C1 segment of cervical spinal cord (tissue), 14 donors: Measurements from ENCODE around the gene SAMD11.
A peak's percentile ranks its signal among the peaks of the same experiment; 100 is the strongest.

Experiments used
- DNase-seq, 14 donors: peaks; one replicate each; lab custom pipeline; 2025; lab: John Stamatoyannopoulos, UW

SAMD11 gene

DNA sequence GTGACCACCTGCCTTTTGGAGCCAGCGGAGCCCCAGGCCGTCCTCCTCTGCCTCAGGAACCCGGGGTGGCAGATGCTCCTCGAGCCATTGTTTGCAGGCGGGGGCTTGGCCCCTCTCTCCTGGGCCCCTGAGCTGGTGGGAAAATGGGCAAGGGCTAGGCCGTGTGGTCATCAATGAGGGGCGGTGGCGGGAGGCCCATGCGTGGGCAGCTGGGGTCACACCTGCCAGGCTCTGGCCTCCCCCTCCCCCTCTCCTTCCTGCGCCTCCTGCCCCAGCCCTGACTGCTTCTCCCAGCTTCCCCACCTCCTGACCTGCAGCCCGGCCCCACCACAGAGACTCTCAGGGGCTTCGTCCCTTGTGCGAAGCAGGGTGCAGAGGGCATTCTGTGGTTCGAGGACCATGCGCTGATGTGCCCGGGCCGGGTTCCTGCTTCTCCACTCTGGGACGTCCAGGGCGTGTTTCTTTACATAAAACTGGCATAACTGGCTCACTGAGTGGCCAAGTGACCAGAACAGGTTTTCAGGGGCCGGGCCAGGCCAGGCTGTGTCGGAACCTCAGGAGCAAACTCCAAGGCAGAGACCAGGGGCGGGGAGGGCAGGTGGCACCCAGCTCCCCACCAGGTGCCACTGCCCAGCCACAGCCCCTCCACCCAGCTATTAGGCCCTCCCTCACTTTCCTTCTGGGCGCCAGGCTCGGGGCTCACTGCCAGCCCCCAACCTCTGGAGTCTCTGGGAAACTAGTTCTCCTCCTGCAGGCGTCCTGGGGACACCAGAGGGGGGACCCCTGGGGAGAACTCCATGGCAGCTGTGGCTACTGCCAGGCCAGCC, 9.3 kb downstream of the SAMD11 start:
- DNase-seq: no peak

DNA sequence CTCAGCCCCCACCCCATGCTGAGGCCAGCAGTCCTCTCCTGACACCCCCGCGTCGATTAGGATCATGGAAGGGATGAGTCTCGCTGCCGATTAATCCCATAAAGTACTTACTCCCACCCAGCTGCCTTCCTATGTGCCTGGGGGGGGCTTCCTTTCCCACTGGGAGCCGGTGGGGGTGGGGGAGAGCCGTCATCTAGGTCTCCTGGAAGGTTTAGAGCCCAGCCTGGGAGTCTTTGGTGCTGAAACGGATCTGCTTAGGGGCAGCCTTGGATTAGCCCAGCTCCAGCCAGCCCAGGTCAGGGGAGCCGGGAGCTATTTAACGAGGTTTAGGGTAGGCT, 9.8 kb downstream of the SAMD11 start:
- DNase-seq: no peak

DNA sequence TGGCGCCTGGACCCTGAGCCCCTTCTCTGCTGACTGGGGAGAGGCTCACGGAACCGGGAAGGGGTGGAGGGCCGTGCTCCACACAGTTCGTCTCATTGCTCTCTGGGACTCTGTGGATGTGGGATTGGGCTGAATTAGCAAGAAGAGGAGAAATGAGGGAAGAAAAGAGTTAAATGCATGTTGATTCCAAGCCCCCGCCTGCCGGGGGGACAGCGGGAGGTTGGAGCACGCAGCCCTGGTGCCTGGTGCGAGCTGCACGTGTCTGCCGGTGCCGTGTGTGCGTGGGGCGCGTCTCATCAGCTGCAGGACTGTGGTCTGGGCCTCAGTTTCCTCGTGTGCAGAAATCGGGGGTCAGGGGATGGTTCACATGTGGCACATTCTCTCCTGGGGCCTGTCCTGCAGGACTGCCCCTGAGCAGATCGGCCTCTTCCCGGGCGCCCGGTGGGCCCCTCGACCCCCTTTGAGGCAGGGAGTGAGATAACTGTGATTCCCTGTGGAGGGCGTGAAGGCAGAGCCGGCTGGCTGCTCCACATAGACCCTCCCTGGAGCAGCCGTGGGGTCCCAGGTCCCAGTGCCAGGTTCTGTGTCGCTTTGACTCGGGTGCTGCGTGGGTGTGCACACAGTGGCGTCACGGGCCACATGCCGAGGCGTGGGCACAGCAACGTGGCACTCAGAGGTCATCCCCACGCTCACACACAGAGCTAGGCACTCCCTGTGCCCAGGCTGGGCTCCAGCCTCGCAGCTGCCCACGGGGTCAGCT, 11.4 kb downstream of the SAMD11 start:
- no peak for DNase-seq

DNA sequence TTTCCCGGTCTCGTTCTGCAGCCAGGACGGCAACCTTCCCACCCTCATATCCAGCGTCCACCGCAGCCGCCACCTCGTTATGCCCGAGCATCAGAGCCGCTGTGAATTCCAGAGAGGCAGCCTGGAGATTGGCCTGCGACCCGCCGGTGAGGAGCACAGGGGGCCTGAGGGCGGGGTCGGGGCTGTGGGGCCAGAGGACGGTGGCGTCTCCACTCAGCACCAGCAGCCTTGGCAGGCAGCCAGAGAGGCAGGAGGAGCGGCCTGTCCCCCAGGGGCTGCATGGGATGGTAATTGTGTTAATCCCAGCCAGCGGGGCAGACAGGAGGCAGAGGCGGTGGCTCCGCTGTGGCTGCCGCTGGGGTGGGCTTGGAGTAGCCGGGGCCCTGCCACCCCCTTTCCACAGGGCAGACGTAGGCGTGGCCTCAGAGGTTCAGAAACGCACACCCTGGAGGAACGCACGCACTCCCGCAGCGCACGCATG, 12.1 kb downstream of the SAMD11 start:
- no peak for DNase-seq

DNA sequence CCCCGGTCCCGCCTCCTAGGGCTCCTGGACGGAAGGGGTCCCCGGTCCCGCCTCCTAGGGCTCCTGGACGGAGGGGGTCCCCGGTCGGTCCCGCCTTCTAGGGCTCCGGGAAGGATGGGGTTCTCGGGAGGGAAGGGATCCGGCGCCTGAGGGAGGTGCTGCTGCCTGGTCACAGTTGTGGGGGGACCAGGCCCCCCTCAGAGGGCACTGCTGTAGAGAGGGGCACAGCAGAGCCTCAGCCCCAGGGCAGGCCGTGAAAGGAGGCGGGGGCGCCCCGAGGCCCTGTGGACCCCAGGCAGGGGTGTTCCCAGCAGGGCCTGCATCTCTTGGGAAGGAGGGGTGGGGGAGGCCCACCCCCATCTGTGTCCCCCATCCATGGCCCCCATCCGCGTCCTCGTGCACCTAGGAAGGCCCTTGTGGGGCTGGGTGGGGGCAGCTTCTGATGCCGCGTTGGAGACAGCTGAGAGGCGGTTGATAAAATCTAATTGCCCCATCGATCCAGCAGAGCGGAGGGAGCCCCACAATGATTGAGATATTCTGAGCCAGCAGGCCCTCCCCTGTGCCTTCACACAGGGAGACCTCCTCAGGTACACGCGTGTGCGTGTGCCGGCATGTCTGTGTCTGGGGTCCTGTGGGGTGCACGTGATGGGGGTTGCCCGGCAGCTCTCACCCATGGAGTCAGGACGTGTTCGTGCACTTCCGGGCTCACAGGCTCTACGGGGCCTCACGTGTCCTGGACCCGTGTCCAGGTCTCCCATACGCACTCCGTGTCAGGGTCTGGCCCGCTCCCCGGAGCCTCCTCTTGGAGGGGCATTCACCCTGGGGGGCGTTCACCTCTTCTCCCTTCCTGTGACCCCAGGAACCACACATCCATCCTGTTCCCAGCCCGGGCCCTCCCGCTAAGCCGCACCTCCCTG, 12.9 kb downstream of the SAMD11 start:
- no peak for DNase-seq

- DNase-seq: no peak
These were observed 13.8 kb downstream of the SAMD11 start for GRCh38 chr1:937521-937920.

GRCh38 chr1:938088-938683, 14.5 kb downstream of the SAMD11 start:
- peak in 1 of 14 donors; percentile 72 for DNase-seq

DNA sequence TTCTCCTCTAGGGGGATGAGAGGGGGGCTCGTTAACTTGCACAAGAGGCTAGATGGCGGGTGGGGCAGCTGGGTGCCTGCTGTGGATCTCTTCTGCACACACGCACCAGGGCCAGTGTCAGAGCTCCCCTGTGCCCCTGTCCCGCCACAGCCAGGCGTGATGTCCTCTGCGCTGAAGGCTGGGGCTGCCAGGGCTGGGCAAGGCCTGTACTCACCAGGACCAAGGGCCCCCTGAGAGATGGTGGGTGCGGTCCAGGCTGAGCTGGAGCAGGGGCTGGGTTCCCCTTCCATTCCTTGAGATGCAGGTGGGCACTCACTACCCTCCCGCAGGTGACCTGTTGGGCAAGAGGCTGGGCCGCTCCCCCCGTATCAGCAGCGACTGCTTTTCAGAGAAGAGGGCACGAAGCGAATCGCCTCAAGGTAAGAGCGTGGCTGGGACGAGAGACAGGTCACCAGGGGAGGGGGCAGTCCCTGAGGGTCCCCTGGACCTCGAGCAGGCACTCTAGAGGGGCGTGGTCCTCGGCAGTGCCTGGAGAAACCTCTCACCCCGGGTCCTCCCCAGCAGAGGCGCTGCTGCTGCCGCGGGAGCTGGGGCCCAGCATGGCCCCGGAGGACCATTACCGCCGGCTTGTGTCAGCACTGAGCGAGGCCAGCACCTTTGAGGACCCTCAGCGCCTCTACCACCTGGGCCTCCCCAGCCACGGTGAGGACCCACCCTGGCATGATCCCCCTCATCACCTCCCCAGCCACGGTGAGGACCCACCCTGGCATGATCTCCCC, 15.2 kb downstream of the SAMD11 start:
- no peak for DNase-seq

GRCh38 chr1:939511-940106, 15.9 kb downstream of the SAMD11 start:
- no peak for DNase-seq

- DNase-seq: peak in 8 of 14 donors; percentile 20 to 67 (median 40)
These were observed 16.6 kb downstream of the SAMD11 start for GRCh38 chr1:940107-941014.

- DNase-seq: no peak
These were observed 17.4 kb downstream of the SAMD11 start for GRCh38 chr1:941015-941587.

- peak in 5 of 14 donors; percentile 5 to 66 (median 16) for DNase-seq
These were observed 18.1 kb downstream of the SAMD11 start for GRCh38 chr1:941588-942383.

DNA sequence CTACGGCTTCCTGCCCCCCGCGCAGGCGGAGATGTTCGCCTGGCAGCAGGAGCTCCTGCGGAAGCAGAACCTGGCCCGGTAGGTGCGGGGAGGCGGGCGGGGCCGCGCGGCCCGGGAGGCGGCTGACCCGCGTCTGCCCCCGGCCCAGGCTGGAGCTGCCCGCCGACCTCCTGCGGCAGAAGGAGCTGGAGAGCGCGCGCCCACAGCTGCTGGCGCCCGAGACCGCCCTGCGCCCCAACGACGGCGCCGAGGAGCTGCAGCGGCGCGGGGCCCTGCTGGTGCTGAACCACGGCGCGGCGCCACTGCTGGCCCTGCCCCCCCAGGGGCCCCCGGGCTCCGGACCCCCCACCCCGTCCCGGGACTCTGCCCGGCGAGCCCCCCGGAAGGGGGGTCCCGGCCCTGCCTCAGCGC, 18.7 kb downstream of the SAMD11 start:
- no peak for DNase-seq

DNA sequence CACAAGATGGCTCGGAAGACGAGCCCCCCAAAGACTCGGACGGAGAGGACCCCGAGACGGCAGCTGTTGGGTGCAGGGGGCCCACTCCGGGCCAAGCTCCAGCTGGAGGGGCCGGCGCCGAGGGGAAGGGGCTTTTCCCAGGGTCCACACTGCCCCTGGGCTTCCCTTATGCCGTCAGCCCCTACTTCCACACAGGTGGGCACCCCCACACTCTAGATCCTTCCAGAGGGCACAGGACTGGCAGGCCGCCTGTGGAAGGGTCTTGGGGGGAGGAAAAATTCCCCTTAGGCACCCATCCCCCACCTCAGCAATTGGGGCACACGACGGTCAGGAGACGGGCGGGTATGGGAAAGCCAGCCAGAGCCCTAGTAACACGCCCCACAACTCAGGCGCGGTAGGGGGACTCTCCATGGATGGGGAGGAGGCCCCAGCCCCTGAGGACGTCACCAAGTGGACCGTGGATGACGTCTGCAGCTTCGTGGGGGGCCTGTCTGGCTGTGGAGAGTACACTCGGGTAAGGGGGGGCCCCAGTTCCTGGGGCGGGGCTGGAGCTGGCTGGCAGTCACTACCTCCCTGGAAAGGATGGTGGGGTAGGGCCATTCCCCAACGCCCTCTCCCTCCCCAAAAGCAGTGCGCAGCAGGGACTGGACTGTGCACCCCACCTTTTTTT, 19.3 kb downstream of the SAMD11 start:
- no peak for DNase-seq

GRCh38 chr1:943545-944340, 20.0 kb downstream of the SAMD11 start:
- no peak for DNase-seq
